K562 (cell line): Measurements from ENCODE around the gene OR2V1. TPM values are rescaled to one million over a fixed set of nuclear protein-coding genes. Genes with fewer than 3 reads are reported as not detected.

ENCODE experiments used
- BDP1 ChIP-seq: IDR thresholded peaks from 3 replicates; pipeline ENCODE4 v1.6.1; 2011; ENCODE audit not compliant: insufficient read length, insufficient read depth
- BRCA1 ChIP-seq, 2 experiments: fragments of 450-650 bp in 1 of 2; sonication (generic) in 1 of 2; formaldehyde crosslinking in 1 of 2; IDR thresholded peaks; 2 replicates each; pipeline versions ENCODE4 v1.5.0 to v1.6.1; 2017 to 2020; ENCODE audit warnings: mild to moderate bottlenecking in 1 of 2, missing genetic modification reagents in 1 of 2
- CBX8 ChIP-seq: fragments of 200-600 bp; sonication (generic); IDR thresholded peaks from 2 replicates; pipeline ENCODE4 v1.6.1; 2012; ENCODE audit warnings: borderline replicate concordance, mixed run types, low read depth, mild to moderate bottlenecking, moderate library complexity, mixed read lengths, low read length, control low read depth, inconsistent platforms; ENCODE audit not compliant: poor library complexity, severe bottlenecking; ENCODE audit errors: extremely low read depth
- JUN ChIP-seq, 2 experiments: sonication (generic) in 1 of 2; formaldehyde crosslinking in 1 of 2; IDR thresholded peaks; 2 replicates each; pipeline versions ENCODE4 v1.6.1 to v1.8.0; 2012 to 2022; ENCODE audit warnings: borderline replicate concordance in 2 of 2, mild to moderate bottlenecking in 2 of 2, improper control_type of control experiment in 1 of 2, low read depth in 1 of 2, low read length in 1 of 2, missing genetic modification reagents in 1 of 2
- JUND ChIP-seq, 2 experiments: IDR thresholded peaks; 2 replicates in 1 of 2; 3 replicates in 1 of 2; pipeline ENCODE4 v1.6.1; 2011; ENCODE audit warnings: borderline replicate concordance in 2 of 2, low read depth in 2 of 2, low read length in 2 of 2, improper control_type of control experiment in 1 of 2, missing biosample characterization in 1 of 2, missing genetic modification characterization in 1 of 2, missing genetic modification reagents in 1 of 2
- NR2C1 ChIP-seq, 2 experiments: fragments of 450-650 bp; IDR thresholded peaks; 2 replicates each; pipeline ENCODE4 v1.6.1; 2017; ENCODE audit warnings: mild to moderate bottlenecking in 2 of 2, antibody characterized with exemption in 1 of 2, inconsistent platforms in 1 of 2, missing compliant biosample characterization in 1 of 2, missing genetic modification characterization in 1 of 2
- NRF1 ChIP-seq, 2 experiments: fragments of 450-650 bp; IDR thresholded peaks in 1 of 2; conservative IDR thresholded peaks in 1 of 2; 2 replicates each; pipeline ENCODE4 v1.6.1; 2014; ENCODE audit warnings: mild to moderate bottlenecking in 2 of 2
- PYGO2 ChIP-seq: fragments of 450-650 bp; IDR thresholded peaks from 2 replicates; pipeline ENCODE4 v1.6.1; 2016; ENCODE audit warnings: mild to moderate bottlenecking, missing genetic modification characterization, moderate library complexity, missing compliant biosample characterization
- TEAD4 ChIP-seq, 2 experiments: sonication (generic) in 1 of 2; formaldehyde crosslinking in 1 of 2; IDR thresholded peaks; 2 replicates each; pipeline versions ENCODE4 v1.6.1 to v1.8.0; 2012 to 2022; ENCODE audit warnings: borderline replicate concordance in 1 of 2, inconsistent platforms in 1 of 2, low read length in 1 of 2, mild to moderate bottlenecking in 1 of 2, missing genetic modification reagents in 1 of 2
- ZNF766 ChIP-seq: fragments of 200-800 bp; sonication (Bioruptor generic); conservative IDR thresholded peaks from 2 replicates; pipeline ENCODE4 v1.6.1; 2016; ENCODE audit warnings: missing genetic modification characterization, missing compliant biosample characterization
- polyA plus RNA-seq, 8 experiments: library from polyadenylated mRNA; depleted of rRNA in 4 of 8; stranded (reverse) in 5 of 8; unstranded in 3 of 8; fragments of >200 nt; fragmentation: Nextera tagmentation in 2 of 8; fragmentation: Illumina TruSeq in 1 of 8; extraction: Ambion mirVana in 2 of 8; extraction: Trizol in 1 of 8; gene quantifications; 2 replicates each; pipeline versions ENCODE4 v1.2.1 to v1.2.3, GENCODE V29; 2011 to 2014; ENCODE audit warnings: inconsistent platforms in 1 of 8, missing spikeins in 1 of 8
- total RNA-seq, 7 experiments: library from RNA; depleted of rRNA in 6 of 7; stranded (reverse); fragments of >200 nt in 6 of 7; fragmentation: Illumina TruSeq in 2 of 7; extraction: Trizol in 2 of 7; gene quantifications; 2 replicates each; pipeline versions ENCODE4 v1.2.1 to v1.2.3, GENCODE V29; 2011 to 2021; ENCODE audit warnings: low replicate concordance in 1 of 7
- TF ChIP-seq, protein P1 (sequence below): sonication (generic); formaldehyde crosslinking; IDR thresholded peaks from 2 replicates; pipeline ENCODE4 v1.8.1; 2023; ENCODE audit warnings: mild to moderate bottlenecking, missing genetic modification reagents
- TF ChIP-seq, protein P2 (sequence below): fragments of 150-350 bp; conservative IDR thresholded peaks from 2 replicates; pipeline ENCODE4 v1.6.1; 2014; ENCODE audit warnings: low read length
- TF ChIP-seq, protein P3 (sequence below): fragments of 250-450 bp; sonication (Bioruptor Pico); IDR thresholded peaks from 2 replicates; pipeline ENCODE4 v1.5.0; 2020; ENCODE audit warnings: mild to moderate bottlenecking
- TF ChIP-seq, protein P4 (sequence below): fragments of 250-450 bp; sonication (Bioruptor Pico); IDR thresholded peaks from 2 replicates; pipeline ENCODE4 v1.8.0; 2022; ENCODE audit warnings: inconsistent platforms
- TF ChIP-seq, protein P5 (sequence below): sonication (generic); formaldehyde crosslinking; IDR thresholded peaks from 2 replicates; pipeline ENCODE4 v1.8.1; 2022; ENCODE audit warnings: missing genetic modification reagents

OR2V1 gene
- total and polyA plus RNA-seq, 9 of the 15 experiments (the other 6 are each of a cell fraction or from before 2014, with no cell fraction given): 0.04 to 0.28 (median 0.15) TPM; not detected in 5

DNA sequence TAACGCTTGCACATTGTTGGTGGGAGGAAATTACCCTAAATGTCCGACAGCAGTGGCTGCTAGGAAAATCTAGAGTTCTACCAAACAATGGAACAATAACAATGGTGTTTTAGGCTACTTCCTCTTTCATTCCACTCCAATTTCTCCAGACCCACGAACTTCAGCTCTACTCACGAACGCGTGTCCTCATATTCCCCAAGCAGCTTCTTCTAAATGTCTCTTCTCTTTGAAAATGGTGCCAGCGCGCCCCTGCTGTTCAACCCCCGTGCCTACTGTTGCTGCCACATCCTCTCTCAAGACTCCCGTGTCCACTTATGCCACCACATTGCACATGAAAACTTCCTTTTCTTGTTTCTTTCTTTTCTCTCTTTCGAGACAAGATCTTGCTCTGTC lies 42.1 kb upstream of the OR2V1 start (continued):
- TF ChIP-seq, protein P1, sequence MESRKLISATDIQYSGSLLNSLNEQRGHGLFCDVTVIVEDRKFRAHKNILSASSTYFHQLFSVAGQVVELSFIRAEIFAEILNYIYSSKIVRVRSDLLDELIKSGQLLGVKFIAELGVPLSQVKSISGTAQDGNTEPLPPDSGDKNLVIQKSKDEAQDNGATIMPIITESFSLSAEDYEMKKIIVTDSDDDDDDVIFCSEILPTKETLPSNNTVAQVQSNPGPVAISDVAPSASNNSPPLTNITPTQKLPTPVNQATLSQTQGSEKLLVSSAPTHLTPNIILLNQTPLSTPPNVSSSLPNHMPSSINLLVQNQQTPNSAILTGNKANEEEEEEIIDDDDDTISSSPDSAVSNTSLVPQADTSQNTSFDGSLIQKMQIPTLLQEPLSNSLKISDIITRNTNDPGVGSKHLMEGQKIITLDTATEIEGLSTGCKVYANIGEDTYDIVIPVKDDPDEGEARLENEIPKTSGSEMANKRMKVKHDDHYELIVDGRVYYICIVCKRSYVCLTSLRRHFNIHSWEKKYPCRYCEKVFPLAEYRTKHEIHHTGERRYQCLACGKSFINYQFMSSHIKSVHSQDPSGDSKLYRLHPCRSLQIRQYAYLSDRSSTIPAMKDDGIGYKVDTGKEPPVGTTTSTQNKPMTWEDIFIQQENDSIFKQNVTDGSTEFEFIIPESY (CRISPR knock-in tag): no peak
- TF ChIP-seq, protein P2, sequence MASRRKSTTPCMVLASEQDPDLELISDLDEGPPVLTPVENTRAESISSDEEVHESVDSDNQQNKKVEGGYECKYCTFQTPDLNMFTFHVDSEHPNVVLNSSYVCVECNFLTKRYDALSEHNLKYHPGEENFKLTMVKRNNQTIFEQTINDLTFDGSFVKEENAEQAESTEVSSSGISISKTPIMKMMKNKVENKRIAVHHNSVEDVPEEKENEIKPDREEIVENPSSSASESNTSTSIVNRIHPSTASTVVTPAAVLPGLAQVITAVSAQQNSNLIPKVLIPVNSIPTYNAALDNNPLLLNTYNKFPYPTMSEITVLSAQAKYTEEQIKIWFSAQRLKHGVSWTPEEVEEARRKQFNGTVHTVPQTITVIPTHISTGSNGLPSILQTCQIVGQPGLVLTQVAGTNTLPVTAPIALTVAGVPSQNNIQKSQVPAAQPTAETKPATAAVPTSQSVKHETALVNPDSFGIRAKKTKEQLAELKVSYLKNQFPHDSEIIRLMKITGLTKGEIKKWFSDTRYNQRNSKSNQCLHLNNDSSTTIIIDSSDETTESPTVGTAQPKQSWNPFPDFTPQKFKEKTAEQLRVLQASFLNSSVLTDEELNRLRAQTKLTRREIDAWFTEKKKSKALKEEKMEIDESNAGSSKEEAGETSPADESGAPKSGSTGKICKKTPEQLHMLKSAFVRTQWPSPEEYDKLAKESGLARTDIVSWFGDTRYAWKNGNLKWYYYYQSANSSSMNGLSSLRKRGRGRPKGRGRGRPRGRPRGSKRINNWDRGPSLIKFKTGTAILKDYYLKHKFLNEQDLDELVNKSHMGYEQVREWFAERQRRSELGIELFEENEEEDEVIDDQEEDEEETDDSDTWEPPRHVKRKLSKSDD: no peak
- TF ChIP-seq PYGO2 (tag) (no peak), TEAD4 (IDR thresholded peaks at IDR 0.05; ENCODE audit: low read length) (no peak), TEAD4 (CRISPR knock-in tag; IDR thresholded peaks at IDR 0.05; ENCODE audit: borderline replicate concordance) (no peak), BRCA1 (IDR thresholded peaks at IDR 0.05) (no peak), BRCA1 (CRISPR knock-in tag; IDR thresholded peaks at IDR 0.05) (no peak), BDP1 (no peak), NR2C1 (IDR thresholded peaks at IDR 0.05) (no peak), NR2C1 (tag; IDR thresholded peaks at IDR 0.05) (no peak), NRF1 (conservative IDR thresholded peaks at IDR 0.05 in 1 of 2, IDR thresholded peaks at IDR 0.05 in 1 of 2) (no peak), JUN (IDR thresholded peaks at IDR 0.05; ENCODE audit: borderline replicate concordance, low read depth, low read length) (no peak), JUN (CRISPR knock-in tag; IDR thresholded peaks at IDR 0.05; ENCODE audit: borderline replicate concordance) (no peak), ZNF766 (CRISPR knock-in tag) (0 out of 2 replicates have a peak, but pooled peaks have one; percentile 17), CBX8 (no peak), JUND (IDR thresholded peaks at IDR 0.05; ENCODE audit: borderline replicate concordance, low read depth, low read length) (no peak), JUND (tag; IDR thresholded peaks at IDR 0.05; ENCODE audit: borderline replicate concordance, low read depth, low read length) (no peak; the same call in 2 of the 3 replicates)
- TF ChIP-seq, protein P3, sequence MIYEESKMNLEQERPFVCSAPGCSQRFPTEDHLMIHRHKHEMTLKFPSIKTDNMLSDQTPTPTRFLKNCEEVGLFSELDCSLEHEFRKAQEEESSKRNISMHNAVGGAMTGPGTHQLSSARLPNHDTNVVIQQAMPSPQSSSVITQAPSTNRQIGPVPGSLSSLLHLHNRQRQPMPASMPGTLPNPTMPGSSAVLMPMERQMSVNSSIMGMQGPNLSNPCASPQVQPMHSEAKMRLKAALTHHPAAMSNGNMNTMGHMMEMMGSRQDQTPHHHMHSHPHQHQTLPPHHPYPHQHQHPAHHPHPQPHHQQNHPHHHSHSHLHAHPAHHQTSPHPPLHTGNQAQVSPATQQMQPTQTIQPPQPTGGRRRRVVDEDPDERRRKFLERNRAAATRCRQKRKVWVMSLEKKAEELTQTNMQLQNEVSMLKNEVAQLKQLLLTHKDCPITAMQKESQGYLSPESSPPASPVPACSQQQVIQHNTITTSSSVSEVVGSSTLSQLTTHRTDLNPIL: no peak
- TF ChIP-seq, protein P4, sequence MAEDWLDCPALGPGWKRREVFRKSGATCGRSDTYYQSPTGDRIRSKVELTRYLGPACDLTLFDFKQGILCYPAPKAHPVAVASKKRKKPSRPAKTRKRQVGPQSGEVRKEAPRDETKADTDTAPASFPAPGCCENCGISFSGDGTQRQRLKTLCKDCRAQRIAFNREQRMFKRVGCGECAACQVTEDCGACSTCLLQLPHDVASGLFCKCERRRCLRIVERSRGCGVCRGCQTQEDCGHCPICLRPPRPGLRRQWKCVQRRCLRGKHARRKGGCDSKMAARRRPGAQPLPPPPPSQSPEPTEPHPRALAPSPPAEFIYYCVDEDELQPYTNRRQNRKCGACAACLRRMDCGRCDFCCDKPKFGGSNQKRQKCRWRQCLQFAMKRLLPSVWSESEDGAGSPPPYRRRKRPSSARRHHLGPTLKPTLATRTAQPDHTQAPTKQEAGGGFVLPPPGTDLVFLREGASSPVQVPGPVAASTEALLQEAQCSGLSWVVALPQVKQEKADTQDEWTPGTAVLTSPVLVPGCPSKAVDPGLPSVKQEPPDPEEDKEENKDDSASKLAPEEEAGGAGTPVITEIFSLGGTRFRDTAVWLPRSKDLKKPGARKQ: no peak
- TF ChIP-seq, protein P5, sequence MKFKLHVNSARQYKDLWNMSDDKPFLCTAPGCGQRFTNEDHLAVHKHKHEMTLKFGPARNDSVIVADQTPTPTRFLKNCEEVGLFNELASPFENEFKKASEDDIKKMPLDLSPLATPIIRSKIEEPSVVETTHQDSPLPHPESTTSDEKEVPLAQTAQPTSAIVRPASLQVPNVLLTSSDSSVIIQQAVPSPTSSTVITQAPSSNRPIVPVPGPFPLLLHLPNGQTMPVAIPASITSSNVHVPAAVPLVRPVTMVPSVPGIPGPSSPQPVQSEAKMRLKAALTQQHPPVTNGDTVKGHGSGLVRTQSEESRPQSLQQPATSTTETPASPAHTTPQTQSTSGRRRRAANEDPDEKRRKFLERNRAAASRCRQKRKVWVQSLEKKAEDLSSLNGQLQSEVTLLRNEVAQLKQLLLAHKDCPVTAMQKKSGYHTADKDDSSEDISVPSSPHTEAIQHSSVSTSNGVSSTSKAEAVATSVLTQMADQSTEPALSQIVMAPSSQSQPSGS (CRISPR knock-in tag): no peak
